ENCODE results near the gene UBE2I.
A peak's percentile ranks its signal among the peaks of the same experiment; 100 is the strongest.

Gene UBE2I

GRCh38 chr16:1362807-1363206 is 53.4 kb downstream of the UBE2I start:
- H3K27ac ChIP-seq: no peak overlapping the region
- no peak for DNase-seq
- TF ChIP-seq, protein P1, sequence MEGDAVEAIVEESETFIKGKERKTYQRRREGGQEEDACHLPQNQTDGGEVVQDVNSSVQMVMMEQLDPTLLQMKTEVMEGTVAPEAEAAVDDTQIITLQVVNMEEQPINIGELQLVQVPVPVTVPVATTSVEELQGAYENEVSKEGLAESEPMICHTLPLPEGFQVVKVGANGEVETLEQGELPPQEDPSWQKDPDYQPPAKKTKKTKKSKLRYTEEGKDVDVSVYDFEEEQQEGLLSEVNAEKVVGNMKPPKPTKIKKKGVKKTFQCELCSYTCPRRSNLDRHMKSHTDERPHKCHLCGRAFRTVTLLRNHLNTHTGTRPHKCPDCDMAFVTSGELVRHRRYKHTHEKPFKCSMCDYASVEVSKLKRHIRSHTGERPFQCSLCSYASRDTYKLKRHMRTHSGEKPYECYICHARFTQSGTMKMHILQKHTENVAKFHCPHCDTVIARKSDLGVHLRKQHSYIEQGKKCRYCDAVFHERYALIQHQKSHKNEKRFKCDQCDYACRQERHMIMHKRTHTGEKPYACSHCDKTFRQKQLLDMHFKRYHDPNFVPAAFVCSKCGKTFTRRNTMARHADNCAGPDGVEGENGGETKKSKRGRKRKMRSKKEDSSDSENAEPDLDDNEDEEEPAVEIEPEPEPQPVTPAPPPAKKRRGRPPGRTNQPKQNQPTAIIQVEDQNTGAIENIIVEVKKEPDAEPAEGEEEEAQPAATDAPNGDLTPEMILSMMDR (IDR thresholded peaks at IDR 0.05; ENCODE audit: low read depth, low read length): no peak
- peaks cover 41% of the 10 kb centered on the region for H3K36me3 ChIP-seq
- H3K9me3 ChIP-seq (ENCODE audit: severe bottlenecking): no peaks in the 10 kb centered on the region
- H3K27me3 ChIP-seq (ENCODE audit: insufficient read depth, low read depth, severe bottlenecking): no peaks in the 10 kb centered on the region
- no peak overlapping the region for H3K4me3 ChIP-seq (ENCODE audit: low read depth, low read length)

GRCh38 chr16:1363501-1364041 is 54.1 kb downstream of the UBE2I start:
- peaks cover 44% of the 10 kb centered on the region for H3K36me3 ChIP-seq
- H3K4me3 ChIP-seq (ENCODE audit: low read depth, low read length): no peak overlapping the region
- peak; percentile 61 for DNase-seq
- no peaks in the 10 kb centered on the region for H3K27me3 ChIP-seq (ENCODE audit: insufficient read depth, low read depth, severe bottlenecking)
- no peaks in the 10 kb centered on the region for H3K9me3 ChIP-seq (ENCODE audit: severe bottlenecking)
- TF ChIP-seq, protein P1 (IDR thresholded peaks at IDR 0.05; ENCODE audit: low read depth, low read length): peak; percentile 93
- no peak overlapping the region for H3K27ac ChIP-seq

GRCh38 chr16:1364510-1364909 is 55.1 kb downstream of the UBE2I start:
- H3K27me3 ChIP-seq (ENCODE audit: insufficient read depth, low read depth, severe bottlenecking): no peaks in the 10 kb centered on the region
- DNase-seq: no peak
- no peak overlapping the region for H3K27ac ChIP-seq
- peaks cover 46% of the 10 kb centered on the region for H3K36me3 ChIP-seq
- no peak overlapping the region for H3K4me3 ChIP-seq (ENCODE audit: low read depth, low read length)
- TF ChIP-seq, protein P1 (IDR thresholded peaks at IDR 0.05; ENCODE audit: low read depth, low read length): no peak
- no peaks in the 10 kb centered on the region for H3K9me3 ChIP-seq (ENCODE audit: severe bottlenecking)

GRCh38 chr16:1366060-1366711 is 56.8 kb downstream of the UBE2I start:
- H3K9me3 ChIP-seq (ENCODE audit: severe bottlenecking): no peaks in the 10 kb centered on the region
- no peak overlapping the region for H3K4me3 ChIP-seq (ENCODE audit: low read depth, low read length)
- H3K36me3 ChIP-seq: peaks cover 57% of the 10 kb centered on the region
- H3K27me3 ChIP-seq (ENCODE audit: insufficient read depth, low read depth, severe bottlenecking): no peaks in the 10 kb centered on the region
- DNase-seq: no peak
- H3K27ac ChIP-seq: no peak overlapping the region
- TF ChIP-seq, protein P1 (IDR thresholded peaks at IDR 0.05; ENCODE audit: low read depth, low read length): no peak

DNA sequence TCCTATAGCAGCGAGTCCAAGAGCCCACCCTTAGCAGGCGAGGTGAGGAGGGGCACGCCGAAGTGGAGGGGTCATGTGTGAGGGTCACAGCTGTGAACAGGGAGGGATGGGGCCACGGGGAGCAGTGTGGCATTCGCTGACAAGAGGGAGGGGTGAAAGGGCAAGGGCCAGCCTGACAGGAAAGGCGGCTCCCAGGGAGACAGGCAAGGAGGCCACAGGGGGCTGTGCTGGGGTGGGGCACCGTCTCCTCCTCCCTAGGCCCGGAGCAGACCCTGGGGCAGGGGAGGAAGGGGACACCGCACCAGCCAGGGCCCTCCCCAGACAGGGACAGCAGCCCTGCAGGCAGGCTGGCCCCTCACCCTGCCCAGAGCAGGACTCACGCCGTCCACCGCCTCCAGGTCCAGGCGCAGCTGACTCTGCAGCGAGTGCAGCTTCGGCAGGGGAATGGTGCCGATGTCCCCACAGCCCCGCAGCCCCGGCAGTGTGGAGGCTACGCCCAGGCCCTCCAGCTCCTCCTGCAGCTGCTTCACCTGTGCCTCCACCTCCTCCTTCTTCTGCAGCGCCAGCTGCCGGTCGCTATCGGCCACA is 57.4 kb downstream of the UBE2I start:
- H3K27me3 ChIP-seq (ENCODE audit: insufficient read depth, low read depth, severe bottlenecking): no peaks in the 10 kb centered on the region
- no peaks in the 10 kb centered on the region for H3K9me3 ChIP-seq (ENCODE audit: severe bottlenecking)
- TF ChIP-seq, protein P1 (IDR thresholded peaks at IDR 0.05; ENCODE audit: low read depth, low read length): no peak
- no peak overlapping the region for H3K4me3 ChIP-seq (ENCODE audit: low read depth, low read length)
- H3K27ac ChIP-seq: no peak overlapping the region
- no peak for DNase-seq
- H3K36me3 ChIP-seq: peaks cover 56% of the 10 kb centered on the region
